Measurements from ENCODE around the gene RAPGEF4. TPM values are rescaled to one million over a fixed set of nuclear protein-coding genes. Genes with fewer than 3 reads are reported as not detected.

RAPGEF4 gene
- total and polyA plus RNA-seq, 12 donors: 1.2 to 11.2 (median 7.9) TPM

GRCh38 chr2:172861656-172862476 is 126.2 kb downstream of the RAPGEF4 start:
- peak overlapping the region in 7 of 10 donors; percentile 12 to 54 (median 17) for H3K27ac ChIP-seq
- peak in 5 of 8 donors; percentile 34 to 74 (median 53) for ATAC-seq
- 46 to 51% methylated on average over 7 of the region's 7 CpGs for WGBS, 2 donors
- H3K9me3 ChIP-seq: no peaks in the 10 kb centered on the region
- no peak for TF ChIP-seq CTCF (IDR thresholded peaks at IDR 0.05)
- no peaks in the 10 kb centered on the region for H3K36me3 ChIP-seq
- no peaks in the 10 kb centered on the region for H3K27me3 ChIP-seq
- no peak overlapping the region for H3K4me3 ChIP-seq
- peaks cover 6 to 64% (median 44%) of the 10 kb centered on the region in 9 donors for H3K4me1 ChIP-seq
- no peak for DNase-seq
- intact Hi-C loops (cut with DNase I): loop anchor here in 6 of 10 donors (5.0 kb wide), 5 partner anchors 40 to 75 kb away; no protein-coding TSS in a partner anchor

GRCh38 chr2:172863341-172863740 is 127.7 kb downstream of the RAPGEF4 start:
- H3K4me1 ChIP-seq: peaks cover 6 to 62% (median 44%) of the 10 kb centered on the region in 9 donors
- intact Hi-C loops (cut with DNase I): loop anchor here in 6 of 10 donors (5.0 kb wide), 5 partner anchors 41 to 74 kb away; no protein-coding TSS in a partner anchor
- H3K9me3 ChIP-seq: no peaks in the 10 kb centered on the region
- DNase-seq: no peak
- no peaks in the 10 kb centered on the region for H3K27me3 ChIP-seq
- 43% methylated on average over 2 of the region's 2 CpGs for WGBS, 2 donors
- H3K27ac ChIP-seq: peak overlapping the region in 5 of 10 donors; percentile 10 to 54 (median 27)
- TF ChIP-seq CTCF (IDR thresholded peaks at IDR 0.05): no peak
- no peaks in the 10 kb centered on the region for H3K36me3 ChIP-seq
- no peak for ATAC-seq
- H3K4me3 ChIP-seq: no peak overlapping the region

GRCh38 chr2:172864182-172864581 is 128.5 kb downstream of the RAPGEF4 start:
- peak in 5 of 8 donors; percentile 47 to 69 (median 53) for ATAC-seq
- no peaks in the 10 kb centered on the region for H3K27me3 ChIP-seq
- 68 to 69% methylated on average over 5 of the region's 5 CpGs for WGBS, 2 donors
- no peaks in the 10 kb centered on the region for H3K9me3 ChIP-seq
- no peaks in the 10 kb centered on the region for H3K36me3 ChIP-seq
- TF ChIP-seq CTCF (IDR thresholded peaks at IDR 0.05): peak; percentile 19 to 74 (median 67)
- H3K4me3 ChIP-seq: no peak overlapping the region
- peak; percentile 42 to 59 for DNase-seq
- intact Hi-C loops (cut with DNase I): loop anchor here in 8 of 10 donors (1.0 to 5.0 kb wide), 7 partner anchors 42 to 73 kb away; no protein-coding TSS in a partner anchor
- H3K4me1 ChIP-seq: peaks cover 6 to 54% (median 43%) of the 10 kb centered on the region in 9 donors
- no peak overlapping the region for H3K27ac ChIP-seq

GRCh38 chr2:172865422-172865821 is 129.8 kb downstream of the RAPGEF4 start:
- ATAC-seq: no peak
- Histone ChIP-seq H3K27ac (no peak overlapping the region), H3K4me1 (peaks cover 6 to 42% (median 31%) of the 10 kb centered on the region in 9 donors), H3K4me3 (no peak overlapping the region), H3K27me3 (no peaks in the 10 kb centered on the region), H3K9me3 (no peaks in the 10 kb centered on the region), H3K36me3 (no peaks in the 10 kb centered on the region)
- DNase-seq: no peak
- peak in 1 of 9 donors; percentile 15 for TF ChIP-seq CTCF (IDR thresholded peaks at IDR 0.05)
- intact Hi-C loops (cut with DNase I): loop anchor here in 4 of 10 donors (2.0 to 5.0 kb wide), 2 partner anchors 65 to 67 kb away; no protein-coding TSS in a partner anchor
- WGBS, 2 donors: 92% methylated on average over 3 of the region's 3 CpGs
